H9 (cell line): Measurements from ENCODE around the gene LOXHD1. TPM values are rescaled to one million over a fixed set of nuclear protein-coding genes. Genes with fewer than 3 reads are reported as not detected.

ENCODE experiments used
- DNase-seq: peaks from one replicate; pipeline ENCODE4 v3.0.0-alpha.2; 2017
- H2AFZ ChIP-seq: one replicate; pipeline ENCODE4 v1.6.1; 2013; ENCODE audit warnings: mild to moderate bottlenecking, low read length, control low read depth, moderate library complexity
- H2AK5ac ChIP-seq: 2 replicates; pipeline ENCODE4 v1.6.1; 2013; ENCODE audit warnings: low read length, control low read depth, mixed read lengths; ENCODE audit not compliant: insufficient read length
- H2BK120ac ChIP-seq: one replicate; pipeline ENCODE4 v1.6.1; 2013; ENCODE audit warnings: low read depth, mild to moderate bottlenecking, low read length, control low read depth, inconsistent platforms; ENCODE audit not compliant: poor library complexity, severe bottlenecking
- H2BK12ac ChIP-seq: 2 replicates; pipeline ENCODE4 v1.6.1; 2013; ENCODE audit warnings: low read length, control low read depth, mixed read lengths, low read depth; ENCODE audit not compliant: insufficient read length
- H2BK15ac ChIP-seq: 2 replicates; pipeline ENCODE4 v1.6.1; 2013; ENCODE audit warnings: low read depth, low read length, control low read depth
- H2BK20ac ChIP-seq: one replicate; pipeline ENCODE4 v1.6.1; 2013; ENCODE audit warnings: low read depth, mild to moderate bottlenecking, low read length, control low read depth, inconsistent platforms; ENCODE audit not compliant: poor library complexity, severe bottlenecking
- H2BK5ac ChIP-seq: 2 replicates; pipeline ENCODE4 v1.6.1; 2013; ENCODE audit warnings: low read length, control low read depth, mixed read lengths; ENCODE audit not compliant: insufficient read length
- H3K14ac ChIP-seq: 2 replicates; pipeline ENCODE4 v1.6.1; 2013; ENCODE audit warnings: low read length, control low read depth; ENCODE audit not compliant: insufficient read depth
- H3K18ac ChIP-seq: 2 replicates; pipeline ENCODE4 v1.6.1; 2013; ENCODE audit warnings: low read depth, mild to moderate bottlenecking, mixed read lengths, low read length, control low read depth; ENCODE audit not compliant: insufficient read length
- H3K23ac ChIP-seq: 2 replicates; pipeline ENCODE4 v1.6.1; 2013; ENCODE audit warnings: low read length, control low read depth, mixed read lengths, low read depth; ENCODE audit not compliant: insufficient read length
- H3K23me2 ChIP-seq: 2 replicates; pipeline ENCODE4 v1.6.1; 2013; ENCODE audit warnings: low read depth, mild to moderate bottlenecking, mixed read lengths, low read length, control low read depth; ENCODE audit not compliant: insufficient read length, poor library complexity, severe bottlenecking
- H3K27ac ChIP-seq: 2 replicates; pipeline ENCODE4 v1.5.1; 2013; ENCODE audit warnings: low read length, control low read depth, mixed read lengths, low read depth; ENCODE audit not compliant: insufficient read length
- H3K27me3 ChIP-seq: 2 replicates; pipeline ENCODE4 v1.6.1; 2013; ENCODE audit warnings: low read length, control low read depth, inconsistent platforms; ENCODE audit not compliant: insufficient read depth
- H3K4ac ChIP-seq: 2 replicates; pipeline ENCODE4 v1.6.1; 2013; ENCODE audit warnings: low read depth, mild to moderate bottlenecking, control low read depth, inconsistent platforms, low read length, moderate library complexity
- H3K4me1 ChIP-seq: 2 replicates; pipeline ENCODE4 v1.6.1; 2013; ENCODE audit warnings: low read length, control low read depth, inconsistent platforms; ENCODE audit not compliant: insufficient read depth
- H3K4me2 ChIP-seq: 2 replicates; pipeline ENCODE4 v1.6.1; 2013; ENCODE audit warnings: low read length, control low read depth, mixed read lengths; ENCODE audit not compliant: insufficient read length, insufficient read depth
- H3K56ac ChIP-seq: 2 replicates; pipeline ENCODE4 v1.6.1; 2013; ENCODE audit warnings: low read depth, mild to moderate bottlenecking, mixed read lengths, low read length, control low read depth; ENCODE audit not compliant: insufficient read length
- H3K79me1 ChIP-seq: 2 replicates; pipeline ENCODE4 v1.6.1; 2013; ENCODE audit warnings: low read depth, mild to moderate bottlenecking, moderate library complexity, low read length, control low read depth, inconsistent platforms; ENCODE audit not compliant: insufficient read depth, poor library complexity, severe bottlenecking
- H3K79me2 ChIP-seq: 2 replicates; pipeline ENCODE4 v1.6.1; 2013; ENCODE audit warnings: low read length, control low read depth, inconsistent platforms; ENCODE audit not compliant: insufficient read depth
- H3K9ac ChIP-seq: 2 replicates; pipeline ENCODE4 v1.6.1; 2013; ENCODE audit warnings: low read length, control low read depth, mixed read lengths; ENCODE audit not compliant: insufficient read length; ENCODE audit errors: extremely low read depth
- H3K9me3 ChIP-seq: one replicate; pipeline ENCODE4 v1.6.1; 2013; ENCODE audit warnings: low read depth, low read length, inconsistent platforms; ENCODE audit not compliant: control insufficient read depth
- H3T11ph ChIP-seq: one replicate; pipeline ENCODE4 v1.6.1; 2013; ENCODE audit warnings: mild to moderate bottlenecking, low read length, control low read depth, inconsistent platforms
- H4K20me1 ChIP-seq: one replicate; pipeline ENCODE4 v1.6.1; 2013; ENCODE audit not compliant: control insufficient read depth, insufficient read length, insufficient read depth
- H4K5ac ChIP-seq: 2 replicates; pipeline ENCODE4 v1.6.1; 2013; ENCODE audit warnings: low read depth, mild to moderate bottlenecking, mixed read lengths, low read length, control low read depth; ENCODE audit not compliant: insufficient read length
- H4K8ac ChIP-seq: replicated peaks from 2 replicates; pipeline ENCODE4 v1.6.1; 2013; ENCODE audit warnings: low read length, control low read depth, mixed read lengths, low read depth; ENCODE audit not compliant: insufficient read length
- H4K91ac ChIP-seq: 2 replicates; pipeline ENCODE4 v1.6.1; 2013; ENCODE audit warnings: low read depth, mild to moderate bottlenecking, moderate library complexity, mixed read lengths, low read length, control low read depth; ENCODE audit not compliant: insufficient read length
- H3K27ac Mint-ChIP-seq, 3 experiments: 2 replicates in 2 of 3; 3 replicates in 1 of 3; pipeline ENCODE4 v1.8.0; 2020 to 2021; ENCODE audit warnings: mixed read lengths in 3 of 3, mild to moderate bottlenecking in 1 of 3, moderate library complexity in 1 of 3
- H3K27me3 Mint-ChIP-seq: 2 replicates; pipeline ENCODE4 v1.8.0; 2021; ENCODE audit warnings: low read depth, mild to moderate bottlenecking, moderate library complexity, mixed read lengths
- H3K36me3 Mint-ChIP-seq, 3 experiments: 2 replicates in 2 of 3; 3 replicates in 1 of 3; pipeline ENCODE4 v1.8.0; 2020 to 2021; ENCODE audit warnings: low read depth in 3 of 3, mixed read lengths in 3 of 3; ENCODE audit not compliant: insufficient read depth in 1 of 3
- H3K4me1 Mint-ChIP-seq, 2 experiments: 2 replicates each; pipeline ENCODE4 v1.8.0; 2020; ENCODE audit warnings: mixed read lengths in 2 of 2
- H3K4me3 Mint-ChIP-seq, 2 experiments: 2 replicates in 1 of 2; 3 replicates in 1 of 2; pipeline ENCODE4 v1.8.0; 2020 to 2021; ENCODE audit warnings: mild to moderate bottlenecking in 2 of 2, mixed read lengths in 2 of 2, moderate library complexity in 1 of 2
- H3K9me3 Mint-ChIP-seq, 2 experiments: 2 replicates in 1 of 2; 3 replicates in 1 of 2; pipeline ENCODE4 v1.8.0; 2020; ENCODE audit warnings: mild to moderate bottlenecking in 2 of 2, mixed read lengths in 2 of 2, moderate library complexity in 1 of 2
- total RNA-seq: library from RNA; stranded (reverse); gene quantifications from 2 replicates; pipeline ENCODE4 v1.2.1, GENCODE V29; 2021
- TF ChIP-seq, protein P1 (sequence below): fragments of 200-600 bp; sonication (generic); conservative IDR thresholded peaks from 3 replicates; pipeline ENCODE4 v1.8.0; 2021; ENCODE audit warnings: antibody characterized with exemption, mild to moderate bottlenecking

The LOXHD1 gene
- total RNA-seq, 1 experiment from 2014 or later, result 0.07 TPM

DNA sequence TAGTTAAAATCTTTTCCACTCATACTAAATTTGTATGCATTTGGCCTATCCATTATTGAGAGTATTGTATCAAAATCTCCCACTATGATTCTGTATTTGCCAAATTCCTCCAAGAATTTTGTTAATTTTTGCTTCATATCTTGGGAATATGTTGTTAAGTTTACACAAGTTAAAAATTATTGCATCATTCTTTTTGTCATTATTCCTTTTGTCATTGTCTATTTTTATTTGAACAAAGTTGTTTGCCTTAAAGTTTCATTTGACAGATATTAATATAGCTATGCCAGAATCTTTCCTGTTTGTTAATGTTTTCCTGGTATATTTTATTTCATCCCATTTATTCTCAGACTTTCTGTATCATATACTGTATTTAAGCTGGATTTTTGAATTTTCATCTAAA, 41.3 kb downstream of the LOXHD1 start:
- Histone ChIP-seq H3K9ac (no peak overlapping the region), H3K4me1 (no peaks in the 10 kb centered on the region), H3K27ac (no peak overlapping the region), H3K23ac (no peak overlapping the region), H2BK120ac (no peak overlapping the region), H3T11ph (no peak overlapping the region), H2BK5ac (no peak overlapping the region), H4K5ac (no peak overlapping the region), H3K79me1 (no peaks in the 10 kb centered on the region), H3K18ac (no peak overlapping the region), H4K8ac (no peak overlapping the region), H2BK15ac (no peak overlapping the region), H3K4me2 (no peak overlapping the region), H4K20me1 (no peaks in the 10 kb centered on the region), H2AFZ (no peak overlapping the region), H3K23me2 (no peaks in the 10 kb centered on the region), H3K4ac (no peak overlapping the region), H2BK12ac (no peak overlapping the region), H2BK20ac (no peak overlapping the region), H3K79me2 (no peaks in the 10 kb centered on the region), H3K27me3 (no peaks in the 10 kb centered on the region), H3K9me3 (no peaks in the 10 kb centered on the region), H4K91ac (no peak overlapping the region), H2AK5ac (no peak overlapping the region), H3K14ac (no peak overlapping the region), H3K56ac (no peak overlapping the region)
- H3K4me3 Mint-ChIP-seq, result no peak overlapping the region
- H3K27me3 Mint-ChIP-seq, result peaks cover 2% of the 10 kb centered on the region
- H3K9me3 Mint-ChIP-seq, result no peaks in the 10 kb centered on the region
- no peak for DNase-seq
- H3K36me3 Mint-ChIP-seq, result no peaks in the 10 kb centered on the region
- H3K27ac Mint-ChIP-seq, result no peak overlapping the region
- TF ChIP-seq, protein P1, sequence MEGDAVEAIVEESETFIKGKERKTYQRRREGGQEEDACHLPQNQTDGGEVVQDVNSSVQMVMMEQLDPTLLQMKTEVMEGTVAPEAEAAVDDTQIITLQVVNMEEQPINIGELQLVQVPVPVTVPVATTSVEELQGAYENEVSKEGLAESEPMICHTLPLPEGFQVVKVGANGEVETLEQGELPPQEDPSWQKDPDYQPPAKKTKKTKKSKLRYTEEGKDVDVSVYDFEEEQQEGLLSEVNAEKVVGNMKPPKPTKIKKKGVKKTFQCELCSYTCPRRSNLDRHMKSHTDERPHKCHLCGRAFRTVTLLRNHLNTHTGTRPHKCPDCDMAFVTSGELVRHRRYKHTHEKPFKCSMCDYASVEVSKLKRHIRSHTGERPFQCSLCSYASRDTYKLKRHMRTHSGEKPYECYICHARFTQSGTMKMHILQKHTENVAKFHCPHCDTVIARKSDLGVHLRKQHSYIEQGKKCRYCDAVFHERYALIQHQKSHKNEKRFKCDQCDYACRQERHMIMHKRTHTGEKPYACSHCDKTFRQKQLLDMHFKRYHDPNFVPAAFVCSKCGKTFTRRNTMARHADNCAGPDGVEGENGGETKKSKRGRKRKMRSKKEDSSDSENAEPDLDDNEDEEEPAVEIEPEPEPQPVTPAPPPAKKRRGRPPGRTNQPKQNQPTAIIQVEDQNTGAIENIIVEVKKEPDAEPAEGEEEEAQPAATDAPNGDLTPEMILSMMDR, result no peak
- H3K4me1 Mint-ChIP-seq, result no peaks in the 10 kb centered on the region
